Naive thymus-derived CD4-positive, alpha-beta T cell (primary cell): ENCODE data around the gene MSH3. TPM values are rescaled to one million over a fixed set of nuclear protein-coding genes. Genes with fewer than 3 reads are reported as not detected.
A peak's percentile ranks its signal among the peaks of the same experiment; 100 is the strongest.

Experiments used
- ATAC-seq: fragments of 150-1000 bp; cut with Tn5 transposase; 2 replicates; pipeline ENCODE4 v1.10.0; 2021; ENCODE audit warnings: mild to moderate bottlenecking, moderate library complexity
- CTCF ChIA-PET: fragments of 350-600 bp; sonication (Branson Sonifier 250); formaldehyde crosslinking; loops from one replicate; lab custom pipeline; 2021; ENCODE audit warnings: antibody characterized with exemption; lab: Charles Lee
- POLR2A ChIA-PET: fragments of 350-600 bp; sonication (Branson Sonifier 250); formaldehyde crosslinking; loops from one replicate; lab custom pipeline; 2021; ENCODE audit warnings: antibody characterized with exemption, inconsistent platforms; lab: Charles Lee
- DNase-seq, 9 donors: peaks; one replicate each; pipeline versions ENCODE4 v3.0.0 to v3.0.0-alpha.2; 2020 to 2022; ENCODE audit warnings: mixed read lengths in 1 of 9
- H3K27ac ChIP-seq: one replicate; pipeline ENCODE4 v1.7.0; 2013; ENCODE audit warnings: mild to moderate bottlenecking, low read depth, low read length, moderate library complexity
- H3K27me3 ChIP-seq, 2 donors: one replicate each; pipeline ENCODE4 v1.7.0; 2013; ENCODE audit warnings: low read length in 2 of 2, mild to moderate bottlenecking in 2 of 2, moderate library complexity in 2 of 2; ENCODE audit not compliant: control insufficient read depth in 2 of 2, insufficient read depth in 2 of 2
- H3K36me3 ChIP-seq, 3 experiments: 1 replicate in 2 of 3; 2 replicates in 1 of 3; pipeline ENCODE4 v1.7.0; 2013; ENCODE audit warnings: low read length in 3 of 3, mild to moderate bottlenecking in 3 of 3, moderate library complexity in 1 of 3; ENCODE audit not compliant: insufficient read depth in 3 of 3, control insufficient read depth in 2 of 3
- H3K4me1 ChIP-seq, 2 donors: one replicate each; pipeline ENCODE4 v1.7.0; 2013; ENCODE audit warnings: low read length in 2 of 2, mild to moderate bottlenecking in 2 of 2, moderate library complexity in 1 of 2; ENCODE audit not compliant: control insufficient read depth in 2 of 2, insufficient read depth in 2 of 2
- H3K4me3 ChIP-seq: 2 replicates; pipeline ENCODE4 v1.7.0; 2013; ENCODE audit warnings: mild to moderate bottlenecking, low read length
- H3K9me3 ChIP-seq, 3 experiments: 1 replicate in 2 of 3; 2 replicates in 1 of 3; pipeline ENCODE4 v1.7.0; 2013; ENCODE audit warnings: low read length in 3 of 3; ENCODE audit not compliant: control insufficient read depth in 2 of 3
- H3K27ac Mint-ChIP-seq, 9 donors: one replicate each; pipeline ENCODE4 v1.8.0; 2020 to 2022; ENCODE audit warnings: mixed read lengths in 9 of 9, mild to moderate bottlenecking in 8 of 9, moderate library complexity in 5 of 9, inconsistent platforms in 2 of 9
- H3K27me3 Mint-ChIP-seq, 5 donors: one replicate each; pipeline ENCODE4 v1.8.0; 2021 to 2022; ENCODE audit warnings: mixed read lengths in 5 of 5, mild to moderate bottlenecking in 1 of 5
- H3K36me3 Mint-ChIP-seq, 5 donors: one replicate each; pipeline ENCODE4 v1.8.0; 2020 to 2022; ENCODE audit warnings: mixed read lengths in 5 of 5, mild to moderate bottlenecking in 3 of 5, inconsistent platforms in 1 of 5
- H3K4me1 Mint-ChIP-seq, 7 donors: one replicate each; pipeline ENCODE4 v1.8.0; 2020 to 2022; ENCODE audit warnings: mixed read lengths in 7 of 7, mild to moderate bottlenecking in 3 of 7, inconsistent platforms in 1 of 7
- H3K4me3 Mint-ChIP-seq, 10 donors: one replicate each; pipeline ENCODE4 v1.8.0; 2020 to 2022; ENCODE audit warnings: mild to moderate bottlenecking in 10 of 10, mixed read lengths in 10 of 10, moderate library complexity in 6 of 10, inconsistent platforms in 2 of 10
- H3K9me3 Mint-ChIP-seq, 11 donors: one replicate each; pipeline ENCODE4 v1.8.0; 2020 to 2022; ENCODE audit warnings: mixed read lengths in 11 of 11, mild to moderate bottlenecking in 4 of 11, inconsistent platforms in 1 of 11, moderate library complexity in 1 of 11
- intact Hi-C, 2 donors: fragments of 100-400 bp; cut with micrococcal nuclease; formaldehyde crosslinking; loops; one replicate each; pipeline ENCODE4 v1.15.1; 2023
- polyA plus RNA-seq, 2 donors: library from polyadenylated mRNA; unstranded; fragments of 300-500 nt; fragmentation: Illumina TruSeq; gene quantifications; one replicate each; pipeline ENCODE4 v1.2.3, GENCODE V29; 2021
- total RNA-seq, 6 experiments: library from RNA in 5 of 6; stranded (reverse) in 5 of 6; gene quantifications; 1 replicate in 5 of 6; 2 replicates in 1 of 6; pipeline ENCODE4 v1.2.3 and lab custom pipeline; 2021 to 2026

MSH3 gene
- total and polyA plus RNA-seq, 7 experiments from 2014 or later = 10.5 to 20.9 (median 13.0) TPM

- Histone ChIP-seq H3K4me3 (no peak overlapping the region), H3K27ac (no peak overlapping the region), H3K27me3 (no peaks in the 10 kb centered on the region), H3K36me3 (peaks cover 0 to 21% (median 0%) of the 10 kb centered on the region in 3 experiments), H3K4me1 (no peaks in the 10 kb centered on the region), H3K9me3 (no peaks in the 10 kb centered on the region)
- Mint-ChIP-seq H3K27me3 (no peaks in the 10 kb centered on the region), H3K36me3 (peaks cover 19 to 78% (median 56%) of the 10 kb centered on the region in 5 donors), H3K4me3 (no peak overlapping the region), H3K4me1 (peaks cover 7 to 39% (median 12%) of the 10 kb centered on the region in 7 donors), H3K9me3 (peaks cover 0 to 13% (median 0%) of the 10 kb centered on the region in 11 donors), H3K27ac (no peak overlapping the region)
- DNase-seq = no peak
- ATAC-seq = no peak
- intact Hi-C loops = no loop called here
- ChIA-PET CTCF (no interaction called here), POLR2A (no interaction called here)
Observed at GRCh38 chr5:80864109-80864508, 209.7 kb downstream of the MSH3 start.

- Mint-ChIP-seq H3K4me1 (peaks cover 7 to 39% (median 12%) of the 10 kb centered on the region in 7 donors), H3K4me3 (no peak overlapping the region), H3K9me3 (peaks cover 0 to 11% (median 0%) of the 10 kb centered on the region in 11 donors), H3K27me3 (no peaks in the 10 kb centered on the region), H3K27ac (no peak overlapping the region), H3K36me3 (peaks cover 19 to 78% (median 53%) of the 10 kb centered on the region in 5 donors)
- POLR2A ChIA-PET = no interaction called here
- ATAC-seq = no peak
- Histone ChIP-seq H3K36me3 (peaks cover 0 to 21% (median 0%) of the 10 kb centered on the region in 3 experiments), H3K27ac (no peak overlapping the region), H3K4me3 (no peak overlapping the region), H3K4me1 (no peaks in the 10 kb centered on the region), H3K9me3 (no peaks in the 10 kb centered on the region), H3K27me3 (no peaks in the 10 kb centered on the region)
- intact Hi-C loops = no loop called here
- CTCF ChIA-PET = no interaction called here
- DNase-seq = peak in 1 of 9 donors; percentile 27
Observed at GRCh38 chr5:80864706-80865435, 210.4 kb downstream of the MSH3 start.

GRCh38 chr5:80865551-80865950 lies 211.1 kb downstream of the MSH3 start:
- Mint-ChIP-seq H3K27ac (no peak overlapping the region), H3K9me3 (peaks cover 0 to 10% (median 0%) of the 10 kb centered on the region in 11 donors), H3K4me3 (no peak overlapping the region), H3K4me1 (peaks cover 1 to 39% (median 7%) of the 10 kb centered on the region in 7 donors), H3K27me3 (no peaks in the 10 kb centered on the region), H3K36me3 (peaks cover 19 to 75% (median 49%) of the 10 kb centered on the region in 5 donors)
- ChIA-PET CTCF (interaction anchor here (1.1 kb wide), 1 partner anchor 54 kb away, joined by 3 read pairs; no protein-coding TSS in a partner anchor), POLR2A (no interaction called here)
- no peak for DNase-seq
- no peak for ATAC-seq
- Histone ChIP-seq H3K27me3 (no peaks in the 10 kb centered on the region), H3K4me1 (no peaks in the 10 kb centered on the region), H3K9me3 (no peaks in the 10 kb centered on the region), H3K4me3 (no peak overlapping the region), H3K27ac (no peak overlapping the region), H3K36me3 (peaks cover 0 to 21% (median 0%) of the 10 kb centered on the region in 3 experiments)
- intact Hi-C loops = no loop called here

GRCh38 chr5:80866371-80866770 lies 211.9 kb downstream of the MSH3 start:
- Mint-ChIP-seq H3K27ac (peak overlapping the region in 1 of 9 donors; percentile 66), H3K36me3 (peaks cover 12 to 75% (median 45%) of the 10 kb centered on the region in 5 donors), H3K4me3 (no peak overlapping the region), H3K27me3 (no peaks in the 10 kb centered on the region), H3K9me3 (peaks cover 0 to 5% (median 0%) of the 10 kb centered on the region in 11 donors), H3K4me1 (peaks cover 0 to 33% (median 0%) of the 10 kb centered on the region in 7 donors)
- no peaks in the 10 kb centered on the region for H3K9me3 ChIP-seq
- no peak overlapping the region for H3K4me3 ChIP-seq
- intact Hi-C loops = no loop called here
- ATAC-seq (peak; percentile 38), DNase-seq (no peak)
- H3K27me3 ChIP-seq = no peaks in the 10 kb centered on the region
- no peaks in the 10 kb centered on the region for H3K4me1 ChIP-seq
- CTCF ChIA-PET = interaction anchor here (0.7 to 1.1 kb wide), 2 partner anchors 55 to 66 kb away, joined by 3 read pairs; no protein-coding TSS in a partner anchor
- peaks cover 0 to 21% (median 0%) of the 10 kb centered on the region in 3 experiments for H3K36me3 ChIP-seq
- no peak overlapping the region for H3K27ac ChIP-seq
- POLR2A ChIA-PET = no interaction called here

- intact Hi-C loops = no loop called here
- Histone ChIP-seq H3K27ac (no peak overlapping the region), H3K27me3 (no peaks in the 10 kb centered on the region), H3K4me3 (no peak overlapping the region), H3K9me3 (no peaks in the 10 kb centered on the region), H3K4me1 (no peaks in the 10 kb centered on the region), H3K36me3 (peaks cover 0 to 20% (median 0%) of the 10 kb centered on the region in 3 experiments)
- peaks cover 16 to 78% (median 48%) of the 10 kb centered on the region in 5 donors for H3K36me3 Mint-ChIP-seq
- ChIA-PET POLR2A (no interaction called here), CTCF (no interaction called here)
- peaks cover 0 to 5% (median 0%) of the 10 kb centered on the region in 11 donors for H3K9me3 Mint-ChIP-seq
- H3K4me1 Mint-ChIP-seq = peaks cover 0 to 31% (median 0%) of the 10 kb centered on the region in 7 donors
- no peaks in the 10 kb centered on the region for H3K27me3 Mint-ChIP-seq
- peak overlapping the region in 1 of 10 donors; percentile 21 for H3K4me3 Mint-ChIP-seq
- no peak for ATAC-seq
- no peak overlapping the region for H3K27ac Mint-ChIP-seq
- DNase-seq = no peak
Observed at GRCh38 chr5:80867233-80867632, 212.8 kb downstream of the MSH3 start.

GRCh38 chr5:80870442-80870841 lies 216.0 kb downstream of the MSH3 start:
- H3K27me3 Mint-ChIP-seq = no peaks in the 10 kb centered on the region
- DNase-seq (no peak), ATAC-seq (no peak)
- Histone ChIP-seq H3K9me3 (no peaks in the 10 kb centered on the region), H3K27me3 (no peaks in the 10 kb centered on the region), H3K4me3 (no peak overlapping the region), H3K27ac (no peak overlapping the region), H3K4me1 (no peaks in the 10 kb centered on the region), H3K36me3 (peaks cover 0 to 33% (median 0%) of the 10 kb centered on the region in 3 experiments)
- H3K4me3 Mint-ChIP-seq = no peak overlapping the region
- H3K9me3 Mint-ChIP-seq = peaks cover 0 to 5% (median 0%) of the 10 kb centered on the region in 11 donors
- no peak overlapping the region for H3K27ac Mint-ChIP-seq
- peaks cover 0 to 20% (median 0%) of the 10 kb centered on the region in 7 donors for H3K4me1 Mint-ChIP-seq
- intact Hi-C loops = no loop called here
- ChIA-PET POLR2A (interaction anchor here (0.9 kb wide), 1 partner anchor 142 kb away, joined by 3 read pairs; no protein-coding TSS in a partner anchor), CTCF (interaction anchor here (1.0 kb wide), 1 partner anchor 237 kb away, joined by 3 read pairs; no protein-coding TSS in a partner anchor)
- H3K36me3 Mint-ChIP-seq = peaks cover 21 to 74% (median 54%) of the 10 kb centered on the region in 5 donors
